Fibroblast of the aortic adventitia (primary cell): ENCODE results near the gene SLC25A21. TPM values are rescaled to one million over a fixed set of nuclear protein-coding genes. Genes with fewer than 3 reads are reported as not detected.
A peak's percentile ranks its signal among the peaks of the same experiment; 100 is the strongest.

ENCODE experiments used
- DNase-seq: peaks from one replicate; pipeline ENCODE4 v3.0.0-alpha.2; 2010; ENCODE audit warnings: low read depth
- H3K4me3 ChIP-seq: 2 replicates; pipeline ENCODE4 v1.5.1; 2011; ENCODE audit warnings: low read depth, mild to moderate bottlenecking, control low read depth, low read length, moderate library complexity
- CTCF ChIP-seq: IDR thresholded peaks from 2 replicates; pipeline ENCODE4 v1.5.1; 2011; ENCODE audit warnings: mild to moderate bottlenecking, low read length, control low read depth, inconsistent platforms; ENCODE audit not compliant: insufficient read depth
- total RNA-seq: library from RNA; depleted of rRNA; stranded (reverse); fragments of >200 nt; gene quantifications from 2 replicates; pipeline ENCODE4 v1.2.3, GENCODE V29; 2012; ENCODE audit warnings: low replicate concordance

SLC25A21 gene
- total RNA-seq, 1 donor = 1.2 TPM

- TF ChIP-seq CTCF = no peak
- H3K4me3 ChIP-seq = no peak overlapping the region
- peak; percentile 41 for DNase-seq
Observed at GRCh38 chr14:36940476-36940875, 231.9 kb downstream of the SLC25A21 start.

GRCh38 chr14:36939265-36939664 is 233.1 kb downstream of the SLC25A21 start:
- no peak for TF ChIP-seq CTCF
- no peak overlapping the region for H3K4me3 ChIP-seq
- DNase-seq = no peak

GRCh38 chr14:36938678-36939077 is 233.7 kb downstream of the SLC25A21 start:
- TF ChIP-seq CTCF = no peak
- no peak overlapping the region for H3K4me3 ChIP-seq
- DNase-seq = no peak

- TF ChIP-seq CTCF = no peak
- peak; percentile 41 for DNase-seq
- no peak overlapping the region for H3K4me3 ChIP-seq
Observed at GRCh38 chr14:36935976-36936678, 236.3 kb downstream of the SLC25A21 start.

GRCh38 chr14:36934304-36934703 is 238.1 kb downstream of the SLC25A21 start:
- TF ChIP-seq CTCF = no peak
- no peak overlapping the region for H3K4me3 ChIP-seq
- DNase-seq = no peak

GRCh38 chr14:36931791-36932190 is 240.6 kb downstream of the SLC25A21 start:
- DNase-seq = no peak
- no peak for TF ChIP-seq CTCF

GRCh38 chr14:36928432-36928831 is 244.0 kb downstream of the SLC25A21 start:
- H3K4me3 ChIP-seq = no peak overlapping the region
- DNase-seq = no peak
- no peak for TF ChIP-seq CTCF

More at GRCh38 chr14:36931791-36932190, 240.6 kb downstream of the SLC25A21 start:
- H3K4me3 ChIP-seq = no peak overlapping the region
